Body of pancreas (tissue), 4 donors: ENCODE measurements around the gene AKAP12. TPM values are rescaled to one million over a fixed set of nuclear protein-coding genes. Genes with fewer than 3 reads are reported as not detected.

ENCODE experiments used
- ATAC-seq: fragments of 150-250 bp; one replicate; pipeline ENCODE4 v1.9.1; 2016
- DNase-seq, 4 donors: peaks; one replicate each; pipeline ENCODE4 v3.0.0-alpha.2; 2019
- H3K27ac ChIP-seq, 4 donors: fragments of 200-600 bp; sonication (generic); 1 replicate in 3 of 4; 2 replicates in 1 of 4; pipeline versions ENCODE4 v1.5.1 to v1.6.1; 2016 to 2019; ENCODE audit warnings: mild to moderate bottlenecking in 1 of 4, mixed read lengths in 1 of 4, moderate library complexity in 1 of 4
- H3K27me3 ChIP-seq, 2 donors: fragments of 200-600 bp; sonication (generic); one replicate each; pipeline ENCODE4 v1.6.0; 2016; ENCODE audit warnings: mild to moderate bottlenecking in 1 of 2
- H3K36me3 ChIP-seq, 2 donors: fragments of 200-600 bp; sonication (generic); replicated peaks in 1 of 2; 2 replicates each; pipeline ENCODE4 v1.5.1; 2016; ENCODE audit warnings: low read depth in 2 of 2; ENCODE audit not compliant: insufficient read depth in 1 of 2
- H3K4me1 ChIP-seq: fragments of 200-600 bp; sonication (generic); one replicate; pipeline ENCODE4 v1.6.0; 2016
- H3K4me3 ChIP-seq, 2 donors: fragments of 200-600 bp; sonication (generic); 1 replicate in 1 of 2; 2 replicates in 1 of 2; pipeline ENCODE4 v1.5.1; 2016 to 2019
- H3K9me3 ChIP-seq, 3 donors: fragments of 200-600 bp; sonication (generic); 1 replicate in 2 of 3; 2 replicates in 1 of 3; pipeline ENCODE4 v1.5.1; 2016
- CTCF ChIP-seq, 7 experiments: fragments of 450-650 bp in 4 of 7; fragments of 200-600 bp in 3 of 7; sonication (generic) in 3 of 7; IDR thresholded peaks; one replicate each; pipeline ENCODE4 v1.5.1; 2016 to 2019; ENCODE audit warnings: antibody characterized with exemption in 7 of 7
- POLR2A ChIP-seq, 3 donors: fragments of 450-650 bp; IDR thresholded peaks; one replicate each; pipeline ENCODE4 v1.6.1; 2016; ENCODE audit warnings: antibody characterized with exemption in 3 of 3, mild to moderate bottlenecking in 2 of 3
- WGBS, 2 donors: methylation state at CpG; one replicate each; pipeline ENCODE4 v1.1.5; 2017; 5-methylcytosine and 5-hydroxymethylcytosine counted together
- intact Hi-C: fragments of 100-400 bp; cut with DNase I; formaldehyde crosslinking; loops from one replicate; pipeline ENCODE4 v1.15.1; 2023
- total RNA-seq, 2 donors: library from RNA; depleted of rRNA; stranded (reverse); fragments of >200 nt; gene quantifications; one replicate each; pipeline ENCODE4 v1.1.0, GENCODE V29; 2016

Gene AKAP12
- total RNA-seq, 2 donors from 2014 or later = 25.2 to 49.1 TPM

DNA sequence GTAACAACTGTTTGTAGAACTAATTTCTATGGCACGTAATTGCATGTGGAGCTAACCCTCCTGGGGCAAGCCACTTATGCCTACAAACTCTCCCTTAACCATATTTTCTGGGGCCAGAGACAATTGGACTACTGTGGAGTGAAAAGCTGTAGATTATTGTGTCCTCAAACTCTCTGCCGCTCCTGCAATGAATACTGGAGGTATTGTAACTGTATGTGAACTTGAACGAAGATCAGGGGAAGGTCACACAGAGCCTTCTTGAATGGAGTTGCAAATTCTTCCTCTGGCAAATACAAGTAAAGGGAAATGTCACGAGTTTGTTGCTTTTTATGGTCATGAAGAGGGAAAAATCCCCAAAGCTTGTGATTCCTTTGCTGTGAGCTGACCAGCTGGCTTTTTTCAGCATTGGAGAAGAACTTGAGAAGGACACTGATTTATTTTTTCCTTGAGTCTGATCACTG lies 18.2 kb downstream of the AKAP12 start:
- Histone ChIP-seq H3K4me1 (no peaks in the 10 kb centered on the region), H3K27me3 (no peaks in the 10 kb centered on the region), H3K4me3 (no peak overlapping the region), H3K27ac (no peak overlapping the region), H3K36me3 (no peaks in the 10 kb centered on the region), H3K9me3 (no peaks in the 10 kb centered on the region)
- DNase-seq (no peak), ATAC-seq (no peak)
- intact Hi-C loops = no loop called here
- WGBS, 2 donors = 59 to 64% methylated on average over 4 of the region's 4 CpGs
- no peak for TF ChIP-seq POLR2A (IDR thresholded peaks at IDR 0.05)
- no peak for TF ChIP-seq CTCF (IDR thresholded peaks at IDR 0.05)

- DNase-seq = no peak
- H3K4me3 ChIP-seq = no peak overlapping the region
- no peak overlapping the region for H3K27ac ChIP-seq
- TF ChIP-seq CTCF (IDR thresholded peaks at IDR 0.05) (no peak), POLR2A (IDR thresholded peaks at IDR 0.05) (no peak)
- H3K36me3 ChIP-seq = no peaks in the 10 kb centered on the region
- intact Hi-C loops = no loop called here
- ATAC-seq = no peak
- no peaks in the 10 kb centered on the region for H3K9me3 ChIP-seq
- H3K27me3 ChIP-seq = no peaks in the 10 kb centered on the region
- no peaks in the 10 kb centered on the region for H3K4me1 ChIP-seq
- 61 to 79% methylated on average over 4 of the region's 4 CpGs for WGBS, 2 donors
Observed at GRCh38 chr6:151260205-151260604, 20.4 kb downstream of the AKAP12 start.

DNA sequence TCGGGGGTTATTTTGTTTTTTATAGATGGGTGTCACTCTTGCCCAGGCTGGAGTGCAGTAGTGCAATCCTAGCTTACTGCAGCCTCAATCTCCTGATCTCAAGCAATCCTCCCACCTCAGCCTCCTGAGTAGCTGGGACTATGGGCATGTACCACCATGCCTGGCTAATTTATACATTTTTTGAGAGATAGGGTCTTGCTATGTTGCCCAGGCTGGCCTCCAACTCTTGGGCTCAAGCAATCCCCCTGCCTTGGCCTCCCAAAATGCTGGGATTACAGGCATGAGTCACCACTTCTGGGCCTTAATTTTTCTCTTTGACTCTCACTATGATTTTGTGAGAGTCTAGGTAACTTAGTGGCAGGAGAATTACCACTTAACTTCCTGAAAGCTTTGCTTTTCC lies 23.3 kb downstream of the AKAP12 start:
- TF ChIP-seq POLR2A (IDR thresholded peaks at IDR 0.05) (no peak), CTCF (IDR thresholded peaks at IDR 0.05) (no peak)
- intact Hi-C loops = no loop called here
- Histone ChIP-seq H3K4me3 (no peak overlapping the region), H3K9me3 (no peaks in the 10 kb centered on the region), H3K27me3 (no peaks in the 10 kb centered on the region), H3K36me3 (no peaks in the 10 kb centered on the region), H3K27ac (no peak overlapping the region), H3K4me1 (no peaks in the 10 kb centered on the region)
- no peak for ATAC-seq
- WGBS, 2 donors = 75 to 88% methylated on average over 1 of the region's 1 CpG
- DNase-seq = no peak

DNA sequence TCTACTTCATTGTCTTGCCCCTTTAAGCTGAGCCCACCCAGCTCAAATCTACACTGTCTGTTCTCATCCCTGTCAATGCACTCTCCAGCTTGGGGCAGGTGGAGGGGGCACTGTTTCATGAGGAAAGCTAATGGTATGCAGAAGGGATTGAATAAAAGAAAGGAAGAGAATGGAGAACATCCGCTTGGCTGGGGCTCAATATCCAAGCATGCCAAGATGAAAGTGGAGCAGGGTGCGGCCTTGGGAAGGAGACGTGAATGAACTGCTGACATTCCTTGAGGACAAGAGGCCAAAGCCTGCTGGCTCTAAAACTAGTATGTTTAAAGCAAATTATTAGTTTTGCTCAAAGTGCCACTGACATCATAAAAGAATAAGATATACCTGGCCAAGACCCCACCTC lies 24.2 kb downstream of the AKAP12 start:
- H3K36me3 ChIP-seq = no peaks in the 10 kb centered on the region
- no peak overlapping the region for H3K27ac ChIP-seq
- H3K9me3 ChIP-seq = no peaks in the 10 kb centered on the region
- ATAC-seq (no peak), DNase-seq (no peak)
- no peaks in the 10 kb centered on the region for H3K27me3 ChIP-seq
- no peak overlapping the region for H3K4me3 ChIP-seq
- intact Hi-C loops = no loop called here
- TF ChIP-seq POLR2A (IDR thresholded peaks at IDR 0.05) (no peak), CTCF (IDR thresholded peaks at IDR 0.05) (no peak)
- WGBS, 2 donors = 66 to 81% methylated on average over 3 of the region's 3 CpGs
- H3K4me1 ChIP-seq = no peaks in the 10 kb centered on the region

DNA sequence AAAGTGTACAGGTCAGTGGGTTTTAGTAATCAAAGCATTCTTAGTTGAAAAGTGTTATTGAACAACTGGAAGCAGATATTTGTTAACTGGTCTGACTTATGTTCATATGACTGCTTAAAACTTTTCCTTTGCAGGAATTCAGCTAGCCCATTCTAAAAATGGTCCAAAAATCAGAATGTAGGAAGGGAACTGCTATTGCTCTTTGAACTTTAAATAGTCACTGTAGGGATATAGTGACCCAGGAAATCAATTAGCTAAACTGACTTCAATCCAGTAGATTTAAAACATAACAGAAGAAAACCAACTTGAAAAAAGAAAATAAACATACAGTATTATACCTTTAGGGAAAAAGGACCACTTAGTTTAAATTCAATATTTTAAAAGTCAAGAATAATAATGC lies 25.5 kb downstream of the AKAP12 start:
- intact Hi-C loops = no loop called here
- H3K27ac ChIP-seq = no peak overlapping the region

More for the DNA sequence above, 25.5 kb downstream of the AKAP12 start:
- ATAC-seq = no peak
- no peak for DNase-seq
- Histone ChIP-seq H3K4me3 (no peak overlapping the region), H3K36me3 (no peaks in the 10 kb centered on the region), H3K4me1 (no peaks in the 10 kb centered on the region), H3K27me3 (no peaks in the 10 kb centered on the region), H3K9me3 (no peaks in the 10 kb centered on the region)
- no peak for TF ChIP-seq CTCF (IDR thresholded peaks at IDR 0.05)
- TF ChIP-seq POLR2A (IDR thresholded peaks at IDR 0.05) = no peak
